ENCODE data around the gene ZNF609. TPM values are rescaled to one million over a fixed set of nuclear protein-coding genes. Genes with fewer than 3 reads are reported as not detected.

Gene ZNF609
- total RNA-seq, 1 experiment from 2014 or later, result 31.0 TPM

GRCh38 chr15:64705006-64705405 lies 244.6 kb downstream of the ZNF609 start:
- Histone ChIP-seq H4K20me1 (ENCODE audit: insufficient read depth) (no peaks in the 10 kb centered on the region), H3K79me2 (ENCODE audit: insufficient read depth, low read length) (peaks cover 28% of the 10 kb centered on the region), H3K36me3 (ENCODE audit: control insufficient read depth in 1 of 2, insufficient read depth in 2 of 2, low read length in 2 of 2) (peaks cover 0 to 3% of the 10 kb centered on the region in 2 experiments; a peak in 1 of 4 replicates), H3K4me3 (replicated peaks in 1 of 2; ENCODE audit: low read depth in 1 of 2, low read length in 2 of 2) (no peak overlapping the region), H3K9ac (ENCODE audit: low read length) (no peak overlapping the region), H3K27ac (ENCODE audit: low read depth, low read length) (no peak overlapping the region), H3K9me3 (ENCODE audit: control insufficient read depth in 1 of 2, insufficient read depth in 1 of 2, low read depth in 1 of 2, low read length in 2 of 2) (no peaks in the 10 kb centered on the region), H3K27me3 (ENCODE audit: insufficient read depth, low read length) (no peaks in the 10 kb centered on the region), H3K9me2 (ENCODE audit: insufficient read depth) (no peaks in the 10 kb centered on the region), H3K4me2 (ENCODE audit: low read length) (no peak overlapping the region), H3K4me1 (ENCODE audit: control insufficient read depth in 1 of 2, insufficient read depth in 2 of 2, low read length in 2 of 2) (peaks cover 12 to 27% of the 10 kb centered on the region in 2 experiments), H2AFZ (ENCODE audit: low read depth, low read length, poor library complexity, severe bottlenecking) (no peak overlapping the region)
- ATAC-seq, result no peak
- CTCF ChIA-PET, result interaction anchor here (1.6 kb wide), 1 partner anchor 23 kb away, joined by 7 read pairs; no protein-coding TSS in a partner anchor
- TF ChIP-seq JUND (IDR thresholded peaks at IDR 0.05) (no peak), ZFX (IDR thresholded peaks at IDR 0.05) (no peak)
- POLR2A ChIA-PET, result no interaction called here
- intact Hi-C loops (cut with micrococcal nuclease), result no loop called here
- RAD21 ChIA-PET (ENCODE audit: low non-redundant PET in 1 of 2, low total read pairs in 2 of 2, uncharacterized antibody in 2 of 2, unreplicated experiment in 2 of 2), result no interaction called here
- DNase-seq (ENCODE audit: low read depth, low spot score), result no peak
- no TSS peak for BruUV-seq (replicated peaks)

GRCh38 chr15:64706011-64706911 lies 245.9 kb downstream of the ZNF609 start:
- H3K9me3 ChIP-seq (ENCODE audit: control insufficient read depth in 1 of 2, insufficient read depth in 1 of 2, low read depth in 1 of 2, low read length in 2 of 2), result no peaks in the 10 kb centered on the region
- BruUV-seq (replicated peaks), result no TSS peak
- ChIA-PET CTCF (interaction anchor here (1.6 kb wide), 1 partner anchor 22 kb away, joined by 7 read pairs; no protein-coding TSS in a partner anchor), RAD21 (ENCODE audit: low non-redundant PET in 1 of 2, low total read pairs in 2 of 2, uncharacterized antibody in 2 of 2, unreplicated experiment in 2 of 2) (no interaction called here), POLR2A (no interaction called here)
- peaks cover 9 to 18% of the 10 kb centered on the region in 2 experiments; a peak in 3 of 4 replicates for H3K4me1 ChIP-seq (ENCODE audit: control insufficient read depth in 1 of 2, insufficient read depth in 2 of 2, low read length in 2 of 2)
- TF ChIP-seq POLR2A (IDR thresholded peaks at IDR 0.05; ENCODE audit: borderline replicate concordance, extremely low read depth, insufficient read depth, insufficient read length) (no peak), ZBTB33 (IDR thresholded peaks at IDR 0.05; ENCODE audit: extremely low read depth, insufficient replicate concordance, low read length) (no peak), REST (IDR thresholded peaks at IDR 0.05; ENCODE audit: low read depth) (no peak), YY1 (IDR thresholded peaks at IDR 0.05; ENCODE audit: extremely low read depth, insufficient replicate concordance, low read depth, low read length) (no peak), CBX3 (IDR thresholded peaks at IDR 0.05; ENCODE audit: low read depth) (no peak), ZFX (IDR thresholded peaks at IDR 0.05) (no peak), EZH2 (IDR thresholded peaks at IDR 0.05) (no peak), JUND (IDR thresholded peaks at IDR 0.05) (no peak), FOSL1 (IDR thresholded peaks at IDR 0.05; ENCODE audit: low read depth) (no peak), POLR2AphosphoS5 (IDR thresholded peaks at IDR 0.05; ENCODE audit: low read depth, low read length) (no peak), EZH2phosphoT487 (IDR thresholded peaks at IDR 0.05; ENCODE audit: borderline replicate concordance) (no peak), MAX (IDR thresholded peaks at IDR 0.05) (no peak), RAD21 (IDR thresholded peaks at IDR 0.05; ENCODE audit: low read depth) (no peak), EGR1 (IDR thresholded peaks at IDR 0.05; ENCODE audit: low read depth) (no peak)
- H3K9ac ChIP-seq (ENCODE audit: low read length), result no peak overlapping the region
- H3K36me3 ChIP-seq (ENCODE audit: control insufficient read depth in 1 of 2, insufficient read depth in 2 of 2, low read length in 2 of 2), result no peaks in the 10 kb centered on the region
- DNase-seq (ENCODE audit: low read depth, low spot score) (no peak), ATAC-seq (no peak)
- intact Hi-C loops (cut with micrococcal nuclease), result no loop called here
- H3K79me2 ChIP-seq (ENCODE audit: insufficient read depth, low read length), result peaks cover 15% of the 10 kb centered on the region
- H3K27me3 ChIP-seq (ENCODE audit: insufficient read depth, low read length), result no peaks in the 10 kb centered on the region
- H3K4me2 ChIP-seq (ENCODE audit: low read length), result no peak overlapping the region
- no peaks in the 10 kb centered on the region for H3K9me2 ChIP-seq (ENCODE audit: insufficient read depth)
- no peak overlapping the region for H3K4me3 ChIP-seq (replicated peaks in 1 of 2; ENCODE audit: low read depth in 1 of 2, low read length in 2 of 2)
- no peak overlapping the region for H2AFZ ChIP-seq (ENCODE audit: low read depth, low read length, poor library complexity, severe bottlenecking)
- no peaks in the 10 kb centered on the region for H4K20me1 ChIP-seq (ENCODE audit: insufficient read depth)
- H3K27ac ChIP-seq (ENCODE audit: low read depth, low read length), result no peak overlapping the region
